Fibroblast of skin of scalp (primary cell): ENCODE data around the gene TTC12.
A peak's percentile ranks its signal among the peaks of the same experiment; 100 is the strongest.
"Not testable (repeated sequence)": the region's sequence is repeated elsewhere in the genome, so short reads cannot be mapped to it uniquely, and the experiment has no call there.

Experiments used
- DNase-seq: peaks from one replicate; pipeline ENCODE4 v3.0.0-alpha.2; 2013

The TTC12 gene

DNA sequence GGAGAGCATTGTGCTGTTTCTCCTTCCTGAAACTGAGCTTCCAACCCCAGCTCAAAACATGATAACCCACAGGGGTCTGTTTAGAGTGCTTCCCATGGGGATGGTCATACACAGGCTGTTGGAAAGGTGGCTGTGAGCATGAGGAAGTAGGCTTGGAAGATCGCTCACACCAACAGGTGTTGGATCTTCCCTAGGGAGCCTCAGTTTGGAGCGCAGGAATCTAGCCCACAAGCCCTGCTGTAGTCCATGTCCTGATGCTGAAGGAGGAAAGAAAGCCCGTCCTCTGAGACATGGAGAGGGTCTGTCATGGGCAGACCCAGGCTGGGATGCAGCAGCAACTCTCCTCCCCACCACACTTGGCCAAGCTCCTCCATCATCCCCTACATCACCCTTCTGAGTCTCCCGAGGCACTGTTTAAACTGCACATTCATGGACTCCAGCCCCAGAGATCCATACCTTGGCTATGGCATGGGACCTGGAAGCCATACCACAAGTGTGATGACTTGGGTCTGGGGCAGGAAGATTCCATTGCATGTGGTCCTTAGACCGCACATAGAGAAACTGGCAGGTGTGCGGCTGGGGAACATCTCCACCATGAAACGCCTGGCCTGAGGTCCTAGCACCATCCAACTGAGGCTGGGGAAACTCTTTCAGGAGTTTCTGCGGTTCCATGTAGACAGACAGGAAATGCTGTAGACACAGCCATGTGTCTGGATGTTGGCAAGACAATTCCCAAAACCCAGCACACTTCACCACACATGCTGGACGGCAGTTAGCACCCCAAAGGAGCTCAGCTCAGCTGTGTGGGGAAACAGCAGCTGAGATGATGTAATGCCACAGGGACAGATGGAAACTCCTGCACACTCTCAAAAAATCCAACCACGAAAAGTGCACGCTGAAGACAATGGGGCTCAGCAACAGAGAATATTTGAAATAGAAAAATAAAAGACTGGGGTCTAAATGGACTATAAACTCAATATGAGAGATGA is 27.6 kb upstream of the TTC12 start:
- DNase-seq, result peak; percentile 74

DNA sequence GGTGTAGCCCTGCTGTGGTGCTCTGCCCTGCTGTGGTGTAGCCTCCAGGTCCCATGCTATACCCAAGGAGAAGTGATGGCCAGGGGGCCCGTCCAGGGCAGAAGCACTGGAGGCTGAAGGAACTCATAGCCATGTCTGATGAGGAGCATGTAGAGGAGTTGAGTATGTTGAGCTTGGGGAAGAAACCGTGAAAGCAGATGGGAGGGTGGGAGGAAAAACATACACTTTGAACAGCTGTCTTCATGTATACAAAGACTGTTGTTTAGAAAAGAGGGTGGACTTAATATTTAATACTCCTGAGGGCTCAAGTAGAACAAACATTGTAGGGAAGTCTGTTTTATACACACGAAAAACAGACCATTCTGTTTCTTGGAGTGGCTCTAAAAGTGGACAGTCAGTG is 26.6 kb upstream of the TTC12 start:
- DNase-seq, result no peak

DNA sequence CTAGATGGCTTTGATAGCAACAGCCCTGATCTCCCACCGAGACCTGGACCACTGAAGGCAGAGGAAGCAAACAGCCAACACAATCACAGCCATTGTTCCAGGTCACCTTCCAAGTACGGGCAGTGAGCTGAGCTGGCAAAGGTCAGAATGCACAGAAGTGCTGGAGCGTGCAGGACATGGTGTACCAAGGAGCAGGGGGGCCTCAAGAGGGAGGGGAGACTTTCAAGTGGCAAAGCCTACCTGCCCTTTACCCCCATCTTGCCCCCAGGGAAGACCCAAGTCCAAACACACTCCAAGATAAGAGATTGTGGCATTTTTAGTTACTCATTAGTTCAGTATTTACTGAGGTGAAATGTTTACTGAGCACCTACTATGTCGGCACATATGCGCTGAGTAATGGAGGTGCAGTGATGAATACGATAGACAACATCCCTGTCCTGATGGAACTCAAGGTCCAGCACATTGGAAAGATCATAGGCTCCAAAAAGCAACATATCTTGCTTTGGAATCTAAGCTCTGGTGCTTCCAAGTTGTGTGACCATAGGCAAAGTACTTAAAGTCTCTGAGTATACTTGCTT is 26.0 kb upstream of the TTC12 start:
- DNase-seq, result no peak

DNA sequence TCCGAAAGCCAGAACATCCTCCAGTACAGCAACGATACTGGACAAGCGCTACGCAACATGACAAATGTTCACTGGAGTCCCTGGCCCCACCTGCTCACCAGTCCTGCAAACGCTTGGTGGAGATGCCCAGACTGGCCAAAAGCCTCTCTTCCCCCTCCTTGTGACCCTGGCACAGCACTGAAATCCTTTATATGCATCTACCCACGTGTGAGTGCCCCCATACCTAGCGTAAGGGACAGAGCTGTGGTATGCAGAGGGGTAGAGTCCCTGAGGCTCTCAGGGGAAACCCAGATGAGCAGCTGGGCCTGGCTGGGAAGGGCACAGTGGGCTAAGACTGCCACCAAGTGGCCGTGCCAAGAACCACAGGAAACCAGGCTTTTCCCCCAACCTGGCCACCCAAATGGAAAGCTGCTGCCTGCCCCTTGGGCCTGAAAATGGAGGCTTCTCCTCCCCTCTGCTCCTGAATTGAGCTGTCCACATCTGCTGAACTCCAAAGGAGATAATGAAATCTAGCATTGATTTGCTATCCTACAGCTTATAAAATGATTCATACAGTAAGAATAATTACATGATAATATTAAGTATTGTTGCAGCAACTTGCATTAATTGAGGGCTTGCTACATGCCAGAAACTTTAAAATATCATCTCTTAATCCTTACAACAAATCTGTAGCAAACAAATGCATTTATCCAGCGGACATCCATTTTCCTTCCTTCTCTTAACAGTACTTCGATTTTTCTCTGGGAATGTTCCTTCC is 24.8 kb upstream of the TTC12 start:
- peak; percentile 55 for DNase-seq

DNA sequence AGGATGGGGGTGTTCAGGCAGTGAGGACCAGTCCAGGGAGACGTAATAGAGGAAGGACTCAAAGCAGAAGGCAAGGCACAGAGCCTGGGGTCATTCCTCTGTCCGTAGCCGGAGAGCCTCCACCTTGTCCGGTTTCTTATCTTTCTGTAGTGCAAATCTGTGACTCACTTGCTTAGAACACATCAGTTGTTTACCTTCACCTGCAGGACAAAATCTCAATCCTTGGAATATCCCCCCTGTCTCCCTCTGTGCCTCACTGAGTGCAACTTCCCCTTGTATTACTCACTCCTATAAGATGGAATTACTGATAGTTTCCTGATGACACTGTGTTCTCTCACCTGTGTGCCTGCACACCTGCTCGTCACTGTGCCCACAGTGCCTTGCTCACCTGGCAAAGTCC is 20.4 kb upstream of the TTC12 start:
- DNase-seq, result no peak

DNA sequence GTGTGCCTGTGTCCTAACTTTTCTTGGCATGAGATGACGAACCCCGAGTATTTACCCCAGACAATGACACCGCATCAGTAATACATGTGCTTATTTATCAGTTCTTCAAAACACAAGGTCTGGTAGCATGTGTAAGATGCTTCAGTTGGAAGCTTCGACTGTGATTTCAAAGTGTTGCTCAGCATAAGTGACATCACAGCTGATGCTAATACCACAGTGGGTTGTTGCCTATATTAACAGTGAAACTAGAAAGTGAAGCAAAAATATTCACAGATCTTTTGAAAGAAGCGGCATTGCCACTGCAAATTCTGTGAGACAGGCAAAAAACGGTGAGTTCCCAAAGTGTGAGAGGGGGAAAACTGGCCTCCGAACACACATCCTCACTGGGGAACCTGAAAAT is 18.4 kb upstream of the TTC12 start:
- no peak for DNase-seq

DNA sequence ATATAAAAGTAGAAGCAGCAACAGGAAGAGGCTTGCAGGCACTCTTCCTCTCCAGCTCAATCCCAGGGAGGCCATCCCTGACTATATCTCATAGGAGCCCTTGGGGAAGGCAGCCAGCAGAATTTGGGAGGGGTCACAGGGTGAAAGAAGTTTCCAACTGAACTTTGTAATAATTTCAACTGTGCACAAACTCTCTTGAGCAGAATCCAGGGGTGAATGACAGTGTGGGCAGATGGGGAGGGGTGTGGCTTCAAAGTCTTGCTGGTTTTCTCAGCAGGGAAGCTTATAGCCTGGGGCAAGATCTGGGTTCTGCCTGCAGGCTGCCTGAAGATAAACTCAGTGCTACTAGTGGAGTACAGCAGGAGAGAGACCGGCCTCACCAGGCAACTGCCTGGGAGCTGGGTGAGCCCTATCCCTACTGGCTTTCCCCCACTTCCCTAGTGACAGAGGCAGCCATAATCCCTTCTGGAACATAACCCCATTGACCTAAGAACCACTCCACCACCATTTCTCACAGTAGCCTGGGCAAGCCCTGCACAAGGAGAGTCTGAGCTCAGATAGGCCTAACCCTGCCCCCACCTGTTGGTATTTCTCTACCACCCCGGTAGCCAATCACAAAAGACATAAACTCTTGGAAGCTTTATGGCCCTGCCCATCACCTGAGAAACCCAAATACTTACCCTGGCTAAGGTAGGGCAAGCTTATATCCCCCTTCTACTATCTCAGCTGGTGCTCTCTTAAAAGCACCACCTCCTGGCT is 17.8 kb upstream of the TTC12 start:
- DNase-seq, result no peak

DNA sequence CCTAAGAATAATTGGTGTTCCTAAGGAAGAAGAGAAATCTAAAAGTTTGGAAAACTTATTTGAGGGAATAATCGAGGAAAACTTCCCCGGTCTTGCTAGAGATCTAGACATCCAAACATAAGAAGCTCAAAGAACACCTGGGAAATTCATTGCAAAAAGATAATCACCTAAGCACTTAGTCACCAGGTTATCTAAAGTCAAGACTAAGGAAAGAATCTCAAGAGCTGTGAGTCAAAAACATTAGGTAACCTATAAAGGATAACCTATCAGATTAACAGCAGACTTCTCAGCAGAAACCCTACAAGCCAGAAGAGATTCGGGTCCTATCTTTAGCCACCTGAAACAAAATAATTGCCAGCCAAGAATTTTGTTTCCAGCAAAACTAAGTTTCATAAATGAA is 15.9 kb upstream of the TTC12 start:
- DNase-seq, result not testable (repeated sequence)

DNA sequence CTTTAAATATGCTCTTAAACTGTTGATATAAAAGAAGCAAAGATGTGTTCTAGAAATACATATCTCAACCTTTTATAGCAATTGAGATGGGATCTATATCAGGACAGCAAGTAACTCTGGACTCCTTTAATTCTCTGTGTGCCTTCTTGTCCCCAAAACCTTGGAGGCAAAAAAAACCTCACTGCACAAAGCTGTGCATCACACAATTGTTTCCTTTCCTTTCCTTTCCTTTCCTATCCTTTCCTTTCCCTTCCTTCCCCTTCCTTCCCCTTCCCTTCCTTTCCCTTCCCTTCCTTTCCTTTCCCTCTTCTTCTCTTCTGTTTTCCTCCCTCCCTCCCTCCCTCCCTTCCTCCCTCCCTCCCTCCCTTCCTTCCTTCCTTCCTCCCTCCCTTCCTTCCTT is 9.5 kb upstream of the TTC12 start:
- no peak for DNase-seq

DNA sequence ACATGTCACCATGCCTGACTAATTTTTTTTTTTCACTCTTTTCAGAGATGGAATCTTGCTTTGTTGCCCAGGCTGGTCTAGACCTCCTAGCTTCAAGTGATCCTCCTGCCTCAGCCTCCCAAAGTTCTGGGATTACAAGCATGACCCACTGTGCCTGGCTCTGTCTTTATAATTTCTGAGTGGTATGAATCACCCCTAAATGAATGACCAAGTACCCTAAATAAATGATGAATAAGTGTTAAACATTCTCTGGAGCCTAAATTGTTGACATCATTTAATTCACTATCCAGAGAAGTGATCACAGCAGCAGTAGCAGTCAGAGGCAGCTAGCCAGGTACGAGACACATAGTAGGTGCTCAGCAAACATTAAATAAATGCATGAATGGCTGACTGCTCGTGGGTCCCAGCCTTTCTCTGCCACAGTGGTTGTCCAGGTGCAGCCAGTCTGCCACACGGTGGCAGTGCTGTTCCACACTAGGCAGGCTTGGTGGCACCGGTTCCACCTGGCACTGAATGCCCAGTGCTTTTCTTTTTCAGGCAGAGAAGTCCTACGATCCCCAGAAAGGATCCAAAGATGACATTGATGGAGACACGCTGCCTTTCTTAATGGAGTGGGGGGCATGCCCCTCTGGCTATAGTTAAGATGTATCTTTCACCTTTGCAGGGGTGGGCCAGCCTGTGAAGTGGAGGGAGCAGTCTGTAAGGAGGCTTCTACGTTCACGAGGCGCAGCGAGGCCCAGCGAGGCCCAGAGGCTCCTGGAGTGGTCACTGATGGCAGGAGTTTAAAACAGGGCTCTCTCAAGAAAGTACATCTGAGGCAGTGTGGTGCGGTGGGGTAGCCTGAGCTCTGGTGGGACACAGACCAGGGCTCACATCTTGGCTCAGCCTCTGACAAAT is 8.7 kb upstream of the TTC12 start:
- DNase-seq, result peak; percentile 63

DNA sequence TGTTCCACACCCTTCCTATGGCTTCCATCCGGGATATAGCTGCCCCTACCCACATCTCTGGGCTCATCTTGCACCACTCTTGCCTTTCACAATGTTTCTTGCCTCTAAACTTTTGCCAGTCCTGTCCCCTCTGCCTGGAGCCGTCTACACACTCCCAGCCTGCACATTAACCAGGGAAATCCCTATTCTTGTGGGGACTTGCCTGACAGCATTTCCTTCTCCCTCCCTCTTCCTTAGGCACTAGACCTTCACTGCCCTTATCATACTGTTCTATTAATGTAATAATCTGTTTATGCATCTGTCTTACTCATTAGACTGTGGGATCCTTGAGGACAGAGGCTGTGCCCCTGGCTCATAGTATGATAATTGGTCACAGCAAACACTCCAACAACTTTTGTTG is 5.8 kb upstream of the TTC12 start:
- DNase-seq, result no peak

DNA sequence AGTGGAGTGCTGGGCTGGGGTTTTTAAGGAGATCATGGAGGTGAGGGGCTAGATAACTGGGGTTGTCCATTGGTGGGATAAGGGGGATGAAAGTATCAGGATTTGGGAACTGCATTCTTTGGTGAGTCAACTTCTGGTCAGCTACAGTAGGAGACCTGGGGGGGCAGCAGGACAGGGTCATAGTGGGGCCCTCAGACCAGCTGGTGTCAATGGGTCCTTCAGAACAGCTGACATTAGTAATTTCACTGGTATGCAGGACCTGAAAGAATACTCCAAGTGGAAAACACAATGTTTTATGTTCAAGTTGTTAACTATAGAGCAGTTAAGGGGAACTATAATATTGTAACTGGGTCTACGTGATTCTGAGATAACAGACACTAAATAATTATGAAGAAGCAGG is 2.8 kb upstream of the TTC12 start:
- no peak for DNase-seq

DNA sequence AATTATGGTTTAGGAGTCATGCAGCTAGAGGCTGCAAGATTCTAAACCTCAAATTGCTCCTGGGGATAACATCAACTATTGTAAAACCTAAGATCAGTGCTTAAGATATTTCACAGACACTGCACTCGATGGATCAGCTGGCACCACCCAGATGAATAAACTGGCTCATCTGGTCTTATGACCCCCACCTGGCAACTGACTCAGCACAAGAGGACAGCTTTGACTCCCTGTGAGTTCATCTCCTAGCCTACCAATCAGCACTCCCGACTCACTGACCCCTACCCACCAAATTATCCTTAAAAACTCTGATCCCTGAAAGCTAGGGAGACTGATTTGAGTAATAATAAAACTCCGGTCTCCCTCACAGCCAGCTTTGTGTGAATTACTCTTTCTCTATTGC is 782 bp upstream of the TTC12 start:
- no peak for DNase-seq

DNA sequence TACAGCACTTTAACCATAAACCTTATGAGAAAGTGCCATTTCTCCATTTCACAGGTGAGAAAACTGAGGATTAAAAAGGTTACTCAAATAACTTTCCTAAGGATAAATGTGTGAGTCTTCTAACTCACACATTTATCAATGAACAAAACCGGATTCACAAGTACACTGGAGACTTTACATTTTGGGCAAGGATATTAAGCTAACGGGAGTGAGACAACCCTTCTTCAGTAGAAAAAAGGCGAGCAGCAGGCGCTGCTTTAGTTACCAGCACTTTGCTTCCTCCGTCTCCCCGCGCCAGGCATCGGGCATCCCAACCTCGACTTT is 356 bp upstream of the TTC12 start:
- DNase-seq, result no peak

DNA sequence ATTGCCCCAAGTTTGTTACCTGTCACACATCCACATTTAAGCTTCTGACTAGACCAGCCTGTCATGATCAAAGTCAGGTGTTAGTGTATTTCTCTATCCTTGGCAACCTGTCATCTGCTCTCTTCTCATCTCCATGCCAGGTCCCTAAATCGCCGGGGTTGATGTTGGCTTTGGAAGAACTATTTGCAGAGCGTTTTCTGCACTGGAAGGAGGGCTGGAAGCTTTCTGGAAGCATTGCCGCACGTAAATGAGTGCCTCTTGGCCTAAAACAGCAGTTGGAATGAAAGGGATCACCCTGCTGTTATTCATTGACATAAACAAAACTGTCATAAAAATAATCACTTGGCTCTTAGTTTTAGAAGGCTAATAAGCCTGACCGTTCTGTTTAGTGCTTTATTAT is 1.4 kb downstream of the TTC12 start:
- no peak for DNase-seq

DNA sequence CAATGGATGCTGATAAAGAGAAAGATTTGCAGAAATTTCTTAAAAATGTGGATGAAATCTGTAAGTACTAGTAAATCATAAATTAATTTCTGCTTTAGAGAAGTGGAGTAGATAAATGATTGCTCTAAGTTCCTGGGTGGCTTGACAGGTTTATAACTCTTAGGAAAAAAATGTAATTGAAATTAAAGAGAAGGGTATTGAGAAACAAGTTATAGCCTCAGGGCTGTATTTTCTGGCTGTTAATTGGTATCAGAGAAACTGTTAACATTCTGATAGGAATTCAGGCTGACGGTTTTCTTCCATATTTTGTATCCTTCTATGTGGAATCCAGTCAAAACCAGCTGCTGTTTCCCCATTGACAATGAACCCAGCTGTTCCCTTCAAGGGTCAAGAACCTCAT is 1.9 kb downstream of the TTC12 start:
- DNase-seq, result no peak

DNA sequence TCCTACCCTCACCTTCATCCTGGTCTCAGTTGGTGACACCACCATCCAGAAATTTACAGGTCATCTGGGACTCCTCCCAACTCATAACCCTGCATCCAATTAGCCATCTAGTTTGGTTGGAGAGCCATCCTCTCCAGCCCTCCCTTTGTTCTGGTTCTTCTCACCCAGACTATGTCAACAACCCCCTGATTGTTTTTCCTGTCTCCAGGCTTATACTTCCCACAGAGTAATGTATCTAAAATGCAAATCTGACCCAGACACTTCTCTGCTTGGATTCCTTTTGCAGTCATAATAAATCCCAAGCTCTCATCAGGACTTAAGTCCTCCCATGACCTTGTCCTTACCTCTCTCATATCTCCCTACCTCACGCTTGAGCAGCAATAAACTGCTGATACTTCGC is 3.0 kb downstream of the TTC12 start:
- no peak for DNase-seq

DNA sequence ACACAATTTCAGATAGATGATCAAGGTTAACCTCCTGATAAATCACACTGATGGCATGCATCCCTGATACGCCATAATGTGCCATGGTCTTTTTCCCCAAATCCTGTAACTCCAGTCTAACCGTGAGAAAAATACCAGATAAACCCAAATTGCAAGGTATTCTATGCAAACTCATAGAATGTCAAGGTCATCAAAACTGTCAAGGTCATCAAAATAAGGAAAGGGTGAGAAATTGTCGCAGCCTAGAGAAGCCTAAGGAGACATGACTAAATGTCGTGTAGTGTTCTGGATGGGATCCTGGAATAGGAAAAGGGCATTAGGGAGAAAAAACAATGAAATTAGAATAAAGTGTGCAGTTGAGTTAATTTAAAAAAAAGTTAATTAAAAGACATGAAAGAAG is 4.7 kb downstream of the TTC12 start:
- no peak for DNase-seq

DNA sequence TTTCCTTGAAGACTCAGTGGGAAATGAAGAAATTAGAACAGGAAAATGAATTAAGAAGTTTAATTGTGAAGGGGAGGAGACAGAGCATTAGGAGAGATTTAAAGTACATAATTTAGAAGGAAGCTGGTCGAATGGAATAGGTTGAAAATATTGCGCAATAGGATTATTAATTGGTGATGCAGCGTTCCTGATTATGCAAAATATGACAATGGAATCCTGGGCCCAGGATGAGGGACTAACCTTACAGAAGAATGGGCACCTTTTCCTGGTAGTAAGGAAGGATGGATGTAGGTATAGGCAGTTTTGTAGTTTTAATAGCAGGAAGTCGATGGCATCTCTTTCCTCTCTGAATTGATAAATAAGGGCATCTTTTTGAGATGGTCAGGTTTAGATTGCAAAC is 7.8 kb downstream of the TTC12 start:
- no peak for DNase-seq

DNA sequence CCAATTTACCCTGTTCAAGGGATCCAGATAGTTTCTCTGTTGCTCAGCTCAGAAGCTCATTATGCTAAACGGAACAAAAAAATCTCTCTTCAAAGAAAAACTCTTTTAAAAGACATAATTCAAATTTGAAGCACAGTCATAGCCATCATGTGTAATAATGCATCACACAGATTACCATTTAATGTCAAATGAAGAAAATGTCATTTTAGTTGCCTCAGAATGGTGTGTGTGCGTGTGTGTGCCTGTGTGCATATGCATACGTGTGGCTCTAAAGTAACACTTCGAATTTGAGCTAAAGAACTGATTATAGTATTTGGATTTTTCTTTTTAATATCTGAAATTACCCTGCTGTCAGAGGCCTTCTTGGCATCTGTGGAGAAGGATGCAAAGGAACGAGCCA is 9.9 kb downstream of the TTC12 start:
- DNase-seq, result no peak

DNA sequence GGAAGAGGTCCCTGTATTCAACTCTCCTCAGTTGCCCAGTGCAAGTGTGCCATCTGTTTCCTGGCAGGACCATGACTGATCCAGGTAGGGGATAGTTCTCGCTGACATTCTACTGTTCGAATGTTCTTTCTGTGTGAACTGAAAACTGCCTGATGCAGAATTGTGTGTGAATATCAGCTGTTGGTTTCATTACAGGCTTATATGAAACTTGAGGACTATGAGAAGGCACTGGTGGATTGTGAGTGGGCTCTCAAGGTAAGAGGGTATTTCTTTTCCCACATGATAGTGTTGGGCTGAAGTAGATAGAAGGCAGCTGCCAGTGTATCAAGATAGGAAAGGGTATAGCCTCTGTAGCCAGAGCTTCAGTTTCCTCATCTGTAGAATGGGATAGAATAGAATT is 15.3 kb downstream of the TTC12 start:
- no peak for DNase-seq

DNA sequence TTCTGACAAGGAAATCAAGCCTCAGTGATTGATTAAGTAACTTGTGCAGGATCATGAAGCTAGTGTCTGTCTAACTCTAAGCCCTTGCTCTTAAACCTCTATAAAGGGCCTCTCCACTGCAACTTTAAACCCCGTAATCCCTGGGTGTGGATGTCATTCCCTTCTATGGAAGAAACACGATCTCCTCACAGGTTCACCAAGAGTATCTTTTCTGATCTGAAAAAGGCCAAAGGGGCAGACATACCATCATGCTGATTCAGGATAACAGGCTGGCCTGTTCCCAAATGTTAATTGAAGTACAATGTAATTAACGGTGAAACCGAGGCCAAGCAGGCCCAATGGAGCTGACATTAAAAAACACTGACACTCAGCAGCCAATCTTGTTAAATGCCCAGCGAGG is 17.1 kb downstream of the TTC12 start:
- DNase-seq, result no peak
